NCI-H460 (cell line): ENCODE results near the gene CERS3. TPM values are rescaled to one million over a fixed set of nuclear protein-coding genes. Genes with fewer than 3 reads are reported as not detected.

Source experiments
- DNase-seq: peaks from one replicate; pipeline ENCODE4 v3.0.0-alpha.2; 2016; ENCODE audit warnings: low read depth; ENCODE audit errors: extremely low read depth
- total RNA-seq: library from RNA; depleted of rRNA; stranded (reverse); fragments of >200 nt; shearing (Covaris generic); gene quantifications from 2 replicates; pipeline ENCODE4 v1.2.3, GENCODE V29; 2014

Gene CERS3
- total RNA-seq, 1 experiment from 2014 or later, result not detected

DNA sequence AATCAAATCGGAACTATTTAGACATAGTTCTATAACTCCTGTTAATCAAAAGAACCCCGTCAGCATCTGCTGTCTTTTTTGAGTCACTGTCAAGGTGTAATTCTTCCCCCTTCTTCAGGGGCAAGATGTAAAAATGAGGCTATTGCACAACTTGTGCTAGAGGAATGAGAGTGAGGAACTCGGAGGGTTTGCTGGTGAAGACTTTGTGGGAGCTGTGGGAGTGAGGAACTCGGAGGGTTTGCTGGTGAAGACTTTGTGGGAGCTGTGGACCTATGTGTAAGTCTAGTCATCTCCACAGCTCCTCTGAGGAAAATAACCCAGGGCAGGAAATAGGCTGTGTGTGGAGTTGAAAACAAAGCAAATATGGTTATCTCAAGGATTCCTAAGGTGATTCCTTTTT, 2.5 kb upstream of the CERS3 start:
- DNase-seq, result no peak

DNA sequence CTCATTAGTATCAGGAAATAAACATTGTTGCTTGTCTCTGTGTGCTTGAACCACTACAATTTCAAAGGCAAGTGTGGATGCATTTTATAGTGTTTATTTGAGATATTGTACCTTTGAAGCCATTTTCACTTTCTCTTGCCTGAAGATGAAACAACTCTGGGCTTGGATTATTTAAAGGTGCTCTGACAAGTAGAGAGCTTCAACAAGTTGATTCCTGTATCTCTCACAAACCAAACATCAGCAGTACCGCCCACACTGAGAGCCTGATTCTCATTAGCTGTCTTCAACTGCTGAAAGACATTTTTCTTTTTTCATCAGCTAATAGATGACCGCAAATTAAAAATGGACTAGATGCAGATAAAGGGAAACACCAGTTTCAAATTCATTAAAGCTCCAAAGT, 806 bp upstream of the CERS3 start:
- no peak for DNase-seq

DNA sequence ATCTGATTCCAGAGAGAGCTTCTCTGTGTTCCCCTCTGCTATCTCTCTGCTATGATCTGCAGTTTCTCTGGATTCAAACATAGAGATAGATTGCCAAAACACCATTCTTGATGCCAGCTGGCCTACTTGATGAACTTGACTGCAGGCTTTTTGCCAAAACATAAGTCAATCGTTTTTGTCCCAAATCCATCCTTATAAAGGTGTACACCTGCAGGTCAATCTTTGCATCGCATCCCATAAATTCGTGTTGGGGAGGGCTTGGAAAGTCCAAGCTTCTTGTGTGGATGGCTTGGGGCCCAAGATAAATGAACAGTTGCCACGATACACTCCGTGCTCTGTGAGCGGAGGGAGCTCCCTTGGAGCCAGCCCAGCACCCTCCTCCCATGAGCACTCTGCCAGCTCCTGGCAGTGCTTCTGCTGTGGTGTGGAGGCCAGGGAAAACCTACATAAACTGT, 2.7 kb downstream of the CERS3 start:
- DNase-seq, result no peak

DNA sequence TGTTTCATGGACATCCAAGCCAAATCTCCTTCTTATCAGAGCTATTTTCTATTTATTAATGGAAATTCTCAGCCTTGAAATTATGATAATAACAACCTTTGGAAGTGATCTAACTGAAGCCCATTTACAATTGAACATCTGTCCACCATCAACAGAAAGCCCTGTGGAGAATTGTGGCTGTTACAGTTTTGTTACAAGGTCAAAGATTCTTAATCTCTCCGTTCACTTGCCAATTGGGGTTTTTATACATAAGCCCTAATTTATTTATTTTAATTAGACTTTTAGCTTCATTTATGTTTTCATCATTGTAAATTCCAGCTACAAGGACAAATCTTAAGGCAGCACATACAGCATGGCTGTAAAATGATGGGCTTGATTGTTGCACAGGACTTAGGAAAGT, 3.3 kb downstream of the CERS3 start:
- no peak for DNase-seq

- DNase-seq, result no peak
Observed at GRCh38 chr15:100524326-100524725, 4.4 kb downstream of the CERS3 start.

GRCh38 chr15:100521907-100522306, 6.8 kb downstream of the CERS3 start:
- no peak for DNase-seq

DNA sequence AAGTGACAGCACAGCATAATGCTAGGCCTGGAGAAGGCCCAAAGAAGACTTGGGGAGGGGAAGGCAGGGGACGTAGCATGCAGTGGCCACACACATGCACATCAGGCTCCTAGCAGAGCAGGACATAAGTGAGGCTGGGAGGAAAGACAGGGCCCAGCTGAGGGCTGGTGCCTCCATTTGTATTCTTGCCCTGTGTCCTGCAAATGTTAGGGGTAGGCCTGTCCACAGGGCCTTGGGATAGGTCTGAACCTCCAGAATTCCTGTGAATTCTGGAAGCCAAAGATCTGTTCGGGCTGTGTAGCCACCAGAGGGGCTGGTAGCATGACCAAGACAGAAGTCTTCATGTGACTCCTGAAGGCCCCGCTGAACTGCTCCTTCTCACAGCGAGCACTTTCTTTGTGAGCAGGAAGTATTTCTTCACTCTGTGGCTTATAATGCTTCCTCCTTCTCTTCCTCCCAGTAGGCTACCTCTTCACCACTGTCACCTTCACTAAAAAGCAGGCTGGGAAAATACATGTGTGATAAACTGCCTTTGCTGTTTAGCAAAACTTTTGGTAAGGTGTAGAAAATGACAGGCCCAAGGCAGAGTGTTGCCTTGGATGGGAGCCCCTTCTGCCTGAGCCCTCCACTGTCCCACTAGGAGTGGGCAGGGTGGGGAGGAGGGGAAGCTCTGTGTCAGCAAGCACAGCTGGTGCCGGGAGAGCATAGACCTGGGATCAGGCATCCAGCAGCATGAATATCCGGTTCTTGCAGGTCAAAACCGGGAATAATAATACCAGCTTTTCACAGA, 8.4 kb downstream of the CERS3 start:
- DNase-seq, result no peak

DNA sequence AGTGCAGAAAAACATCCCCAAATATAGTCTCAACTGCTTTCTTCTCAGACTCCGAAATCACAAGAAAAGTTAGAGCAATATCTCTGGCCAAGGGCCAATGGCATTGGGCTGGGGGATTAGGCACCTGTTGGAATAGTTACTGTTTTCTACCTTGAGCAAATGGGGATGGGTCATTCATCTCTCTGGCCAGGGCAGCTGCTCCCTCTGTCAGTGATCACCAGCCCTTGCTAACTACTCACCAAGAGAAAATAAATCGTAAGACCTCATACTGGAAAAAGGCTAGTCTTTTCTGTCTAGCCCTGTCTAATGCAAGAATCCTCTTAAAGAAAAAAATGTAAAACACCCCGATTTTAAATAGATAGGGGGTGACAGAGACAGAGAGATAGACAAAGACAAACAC, 10.9 kb downstream of the CERS3 start:
- DNase-seq, result no peak

DNA sequence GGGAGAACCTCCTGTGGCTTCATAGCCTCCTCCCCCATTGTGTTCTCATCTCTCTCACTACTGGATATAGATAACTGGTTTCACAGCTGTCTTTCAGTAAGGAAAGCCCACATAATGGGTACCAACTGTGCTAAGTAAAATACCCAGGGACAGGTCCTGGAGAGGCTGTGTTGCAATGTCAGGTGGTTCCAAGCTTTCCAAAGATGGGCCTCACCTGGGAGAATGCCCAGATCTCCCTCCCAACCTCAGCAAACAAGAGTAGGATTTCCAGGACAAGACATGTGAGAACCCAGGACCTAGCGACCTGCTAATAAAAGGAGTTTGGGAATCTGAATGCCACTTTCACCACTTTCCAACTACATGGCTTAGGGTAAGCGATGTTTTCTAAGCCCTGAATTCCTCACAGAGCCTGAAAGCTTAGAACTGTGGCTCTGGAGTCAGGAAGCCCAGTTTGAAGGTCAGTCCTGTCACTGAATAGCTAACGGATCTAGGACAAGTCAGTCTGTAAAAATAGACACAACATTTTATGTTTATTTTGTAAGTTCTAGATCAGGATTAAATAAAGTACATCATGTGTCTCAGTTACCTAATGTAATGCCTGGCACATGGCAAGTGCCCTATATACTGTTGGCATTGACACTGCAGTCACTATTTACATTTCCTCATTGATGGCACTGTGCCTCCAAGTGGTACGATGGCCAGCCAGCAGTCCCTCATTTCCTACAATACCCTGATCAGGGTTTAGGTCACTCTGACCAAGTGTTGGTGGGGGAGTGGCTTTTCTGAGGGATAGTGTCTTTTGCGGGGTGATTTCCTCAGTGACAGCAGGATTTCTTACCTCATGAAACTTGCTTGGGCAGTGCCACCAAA, 11.9 kb downstream of the CERS3 start:
- no peak for DNase-seq

DNA sequence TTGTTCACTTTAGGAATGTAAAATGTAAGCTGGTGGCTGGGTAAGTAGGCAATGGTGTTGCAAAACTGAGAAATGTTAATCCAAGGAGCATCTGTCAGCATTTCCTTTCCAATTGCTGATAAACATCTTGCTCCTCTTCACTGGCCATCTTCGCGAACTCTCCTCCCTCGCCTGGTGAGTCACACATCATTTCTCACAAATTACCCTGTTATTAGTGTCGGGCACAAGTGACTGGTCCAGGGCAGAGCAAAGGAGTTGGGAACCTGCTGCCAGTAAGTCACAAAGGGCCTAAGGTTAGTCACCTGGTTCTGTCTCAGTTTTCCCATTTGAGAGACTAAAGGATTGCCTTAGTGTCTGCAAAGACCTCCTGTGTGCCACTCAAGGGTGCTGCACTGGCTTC, 13.0 kb downstream of the CERS3 start:
- DNase-seq, result no peak

GRCh38 chr15:100508641-100509300, 20.0 kb downstream of the CERS3 start:
- DNase-seq, result no peak

- DNase-seq, result no peak
Observed at GRCh38 chr15:100502651-100503050, 26.1 kb downstream of the CERS3 start.

GRCh38 chr15:100501117-100501516, 27.6 kb downstream of the CERS3 start:
- no peak for DNase-seq

GRCh38 chr15:100500226-100500990, 28.3 kb downstream of the CERS3 start:
- no peak for DNase-seq

DNA sequence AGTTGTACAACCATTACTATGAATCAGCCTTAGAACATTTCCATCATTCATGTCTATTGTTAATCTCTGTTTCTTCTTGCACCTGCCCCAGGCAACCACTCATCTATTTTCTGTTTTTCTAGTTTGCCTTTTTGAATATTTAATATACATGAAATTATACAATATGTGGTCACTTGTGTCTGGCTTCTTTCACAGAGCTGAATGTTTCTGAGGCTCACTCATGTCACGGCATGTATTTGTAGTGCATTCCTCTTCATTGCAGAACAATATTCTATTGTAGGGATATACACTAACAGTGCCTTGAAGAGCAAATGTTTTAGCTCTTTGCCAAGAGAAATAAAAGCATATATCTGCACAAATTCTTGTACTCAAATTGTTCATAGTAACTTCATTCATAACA, 32.9 kb downstream of the CERS3 start:
- DNase-seq, result no peak

- no peak for DNase-seq
Observed at GRCh38 chr15:100493213-100493612, 35.5 kb downstream of the CERS3 start.

DNA sequence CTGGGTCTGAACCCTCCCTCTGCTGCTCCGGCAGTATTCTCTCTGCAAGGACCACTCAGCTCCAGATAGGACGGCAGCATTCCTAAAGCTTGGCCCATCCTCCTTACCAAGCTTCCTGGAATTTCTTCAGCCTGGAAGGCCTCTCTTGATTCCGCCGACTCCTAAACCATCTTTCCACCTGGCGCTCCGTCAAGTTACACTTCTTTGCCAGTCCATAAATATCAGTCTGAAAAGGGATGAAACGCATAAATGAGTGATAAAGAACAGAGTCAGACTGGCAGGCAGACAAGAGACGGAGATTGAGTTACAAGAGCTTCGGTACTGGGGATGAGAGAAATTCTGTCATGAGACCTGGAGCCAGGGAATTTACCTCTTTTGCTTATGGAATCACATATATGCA, 44.3 kb downstream of the CERS3 start:
- DNase-seq, result no peak

- DNase-seq, result no peak
Observed at GRCh38 chr15:100483370-100483769, 45.4 kb downstream of the CERS3 start.

DNA sequence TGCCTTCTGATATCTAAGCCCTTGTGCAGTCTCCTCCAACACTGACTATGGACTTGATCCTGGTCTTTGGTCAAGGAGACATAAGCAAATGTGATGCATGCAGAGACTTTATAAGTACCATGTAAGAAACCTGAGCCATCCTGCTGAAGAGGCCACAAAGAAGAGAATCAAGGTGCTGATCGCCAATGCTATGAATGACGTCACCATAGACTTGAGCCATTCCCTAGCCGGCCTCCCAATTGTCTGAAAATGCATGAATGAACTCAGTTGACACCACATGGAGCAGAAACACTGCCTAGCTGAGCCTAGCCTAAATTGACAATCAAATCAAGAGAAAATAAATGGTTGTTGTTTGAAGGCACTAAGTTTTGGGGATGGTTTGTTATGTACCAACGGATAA, 51.9 kb downstream of the CERS3 start:
- no peak for DNase-seq

DNA sequence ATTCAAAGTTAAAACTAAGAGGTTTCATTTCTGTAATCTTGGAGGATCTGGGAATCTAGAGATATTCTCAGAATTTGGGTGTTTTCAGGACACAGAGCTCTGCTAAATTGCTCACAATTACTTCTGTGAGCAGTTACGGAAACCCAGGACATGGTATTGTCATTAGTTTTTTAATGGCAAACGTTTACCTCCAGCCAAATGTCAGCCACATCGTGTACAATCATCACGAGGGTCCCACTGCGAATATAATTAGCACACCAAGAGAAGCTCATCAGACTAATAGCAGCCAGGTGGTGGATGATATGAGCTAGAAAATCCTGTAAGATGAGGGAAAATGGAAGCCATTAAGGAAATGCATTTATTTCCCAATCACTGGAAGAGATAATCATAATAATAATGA, 56.0 kb downstream of the CERS3 start:
- no peak for DNase-seq

DNA sequence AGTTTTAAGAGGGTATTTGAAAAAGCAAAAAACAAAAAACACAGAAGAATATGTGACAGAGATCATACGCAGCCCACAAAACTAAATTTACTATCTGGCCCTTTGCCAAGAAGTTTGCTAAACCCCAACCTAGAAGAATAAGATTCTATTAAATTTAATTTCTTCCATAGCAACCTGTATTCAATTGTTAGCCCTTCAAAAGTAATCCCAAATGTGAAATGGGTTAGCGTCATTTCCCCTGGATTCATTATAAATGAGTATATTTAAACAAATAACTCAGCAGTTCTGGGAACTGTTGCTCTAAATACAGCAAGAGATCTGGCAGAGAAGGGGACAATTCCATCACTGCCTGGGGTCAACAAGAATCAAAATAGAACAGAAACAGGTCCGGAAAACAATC, 56.8 kb downstream of the CERS3 start:
- no peak for DNase-seq
